ENCODE data around the gene PXDN.

DNA sequence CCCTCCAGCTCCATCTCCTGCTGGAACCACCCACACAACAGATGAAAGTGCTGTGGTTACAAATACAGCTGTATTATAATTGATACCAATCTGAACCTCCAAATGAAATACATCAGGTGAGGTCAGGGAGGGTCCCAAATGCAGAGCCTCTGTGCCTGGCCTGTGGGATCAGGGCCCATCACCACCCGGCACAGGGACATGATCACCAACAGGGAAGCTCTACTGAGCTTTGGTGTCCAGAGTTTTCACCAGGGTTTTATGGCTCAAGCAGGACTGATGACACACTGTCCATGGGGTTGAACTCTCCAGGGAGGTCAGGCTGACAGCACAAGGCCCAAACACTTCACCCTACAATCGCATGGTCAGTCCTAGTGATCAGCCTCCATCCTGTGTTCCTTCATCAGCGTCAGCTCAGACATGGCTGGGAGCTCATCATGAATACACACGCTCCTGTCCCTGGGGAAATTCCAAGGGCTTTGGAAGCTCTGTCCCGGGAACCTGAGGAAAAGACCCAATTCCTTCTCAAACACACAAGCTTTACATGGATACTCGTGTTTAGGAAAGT is 3.9 kb upstream of the PXDN start:
- TF ChIP-seq, protein P1, sequence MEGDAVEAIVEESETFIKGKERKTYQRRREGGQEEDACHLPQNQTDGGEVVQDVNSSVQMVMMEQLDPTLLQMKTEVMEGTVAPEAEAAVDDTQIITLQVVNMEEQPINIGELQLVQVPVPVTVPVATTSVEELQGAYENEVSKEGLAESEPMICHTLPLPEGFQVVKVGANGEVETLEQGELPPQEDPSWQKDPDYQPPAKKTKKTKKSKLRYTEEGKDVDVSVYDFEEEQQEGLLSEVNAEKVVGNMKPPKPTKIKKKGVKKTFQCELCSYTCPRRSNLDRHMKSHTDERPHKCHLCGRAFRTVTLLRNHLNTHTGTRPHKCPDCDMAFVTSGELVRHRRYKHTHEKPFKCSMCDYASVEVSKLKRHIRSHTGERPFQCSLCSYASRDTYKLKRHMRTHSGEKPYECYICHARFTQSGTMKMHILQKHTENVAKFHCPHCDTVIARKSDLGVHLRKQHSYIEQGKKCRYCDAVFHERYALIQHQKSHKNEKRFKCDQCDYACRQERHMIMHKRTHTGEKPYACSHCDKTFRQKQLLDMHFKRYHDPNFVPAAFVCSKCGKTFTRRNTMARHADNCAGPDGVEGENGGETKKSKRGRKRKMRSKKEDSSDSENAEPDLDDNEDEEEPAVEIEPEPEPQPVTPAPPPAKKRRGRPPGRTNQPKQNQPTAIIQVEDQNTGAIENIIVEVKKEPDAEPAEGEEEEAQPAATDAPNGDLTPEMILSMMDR (IDR thresholded peaks at IDR 0.05; ENCODE audit: low read depth, low read length), result no peak
- no peak for TF ChIP-seq POLR2A (IDR thresholded peaks at IDR 0.05; ENCODE audit: extremely low read depth, insufficient read length)
- no peak for TF ChIP-seq MYC (IDR thresholded peaks at IDR 0.05; ENCODE audit: low read depth, low read length)
